Hepatocyte (in vitro differentiated cells): ENCODE results near the gene GRM8. TPM values are rescaled to one million over a fixed set of nuclear protein-coding genes. Genes with fewer than 3 reads are reported as not detected.

ENCODE experiments used
- DNase-seq: peaks from one replicate; pipeline ENCODE4 v3.0.0-alpha.2; 2016; ENCODE audit warnings: low spot score
- H2AFZ ChIP-seq: fragments of 200-600 bp; sonication (generic); 2 replicates; pipeline ENCODE4 v1.6.0; 2016; ENCODE audit warnings: antibody characterized with exemption, mild to moderate bottlenecking
- H3K27ac ChIP-seq: fragments of 200-600 bp; sonication (generic); 2 replicates; pipeline ENCODE4 v1.5.1; 2016; ENCODE audit warnings: mild to moderate bottlenecking
- H3K27me3 ChIP-seq: fragments of 200-600 bp; sonication (generic); 2 replicates; pipeline ENCODE4 v1.6.1; 2016
- H3K36me3 ChIP-seq: fragments of 200-600 bp; sonication (generic); replicated peaks from 2 replicates; pipeline ENCODE4 v1.5.1; 2016; ENCODE audit warnings: low read depth; ENCODE audit not compliant: insufficient read depth
- H3K4me1 ChIP-seq: fragments of 200-600 bp; sonication (generic); 2 replicates; pipeline ENCODE4 v1.5.1; 2016; ENCODE audit warnings: mild to moderate bottlenecking, moderate library complexity; ENCODE audit not compliant: insufficient read depth
- H3K4me2 ChIP-seq: fragments of 200-600 bp; sonication (generic); 2 replicates; pipeline ENCODE4 v1.6.0; 2016
- H3K4me3 ChIP-seq: fragments of 200-600 bp; sonication (generic); 2 replicates; pipeline ENCODE4 v1.5.1; 2016; ENCODE audit warnings: mild to moderate bottlenecking
- H3K79me2 ChIP-seq: fragments of 200-600 bp; sonication (generic); 2 replicates; pipeline ENCODE4 v1.6.0; 2017; ENCODE audit warnings: mild to moderate bottlenecking
- H3K9me2 ChIP-seq: fragments of 200-600 bp; sonication (generic); replicated peaks from 2 replicates; pipeline ENCODE4 v1.6.0; 2017; ENCODE audit warnings: mild to moderate bottlenecking; ENCODE audit not compliant: insufficient read depth
- H3K9me3 ChIP-seq: fragments of 200-600 bp; sonication (generic); 2 replicates; pipeline ENCODE4 v1.5.1; 2016; ENCODE audit warnings: low read depth, mild to moderate bottlenecking
- H4K20me1 ChIP-seq: fragments of 200-600 bp; sonication (generic); 2 replicates; pipeline ENCODE4 v1.6.0; 2016; ENCODE audit warnings: mild to moderate bottlenecking; ENCODE audit not compliant: insufficient read depth, poor library complexity, severe bottlenecking
- CTCF ChIP-seq: fragments of 200-600 bp; sonication (generic); IDR thresholded peaks from 2 replicates; pipeline ENCODE4 v1.5.1; 2016; ENCODE audit warnings: antibody characterized with exemption, mild to moderate bottlenecking; ENCODE audit not compliant: poor library complexity
- EZH2 ChIP-seq: fragments of 200-600 bp; sonication (generic); IDR thresholded peaks from 2 replicates; pipeline ENCODE4 v1.6.1; 2016; ENCODE audit warnings: antibody characterized with exemption, mild to moderate bottlenecking, borderline replicate concordance
- EZH2phosphoT487 ChIP-seq: fragments of 200-600 bp; sonication (generic); IDR thresholded peaks from one replicate; pipeline ENCODE4 v1.6.1; 2018; ENCODE audit warnings: antibody characterized with exemption, mild to moderate bottlenecking, low read depth, moderate library complexity; ENCODE audit not compliant: unreplicated experiment, severe bottlenecking
- WGBS: methylation state at CpG from one replicate; pipeline ENCODE4 v1.1.6; 2016; ENCODE audit warnings: low lambda C conversion rate; ENCODE audit errors: missing lambda C conversion rate; 5-methylcytosine and 5-hydroxymethylcytosine counted together
- polyA plus RNA-seq: library from polyadenylated mRNA; unstranded; fragments of >200 nt; fragmentation: Nextera tagmentation; extraction: Ambion mirVana; gene quantifications from 2 replicates; pipeline ENCODE4 v1.2.1, GENCODE V29; 2016
- total RNA-seq: library from RNA; depleted of rRNA; stranded (reverse); fragments of >200 nt; gene quantifications from 2 replicates; pipeline ENCODE4 v1.2.3, GENCODE V29; 2014

GRM8 gene
- total and polyA plus RNA-seq, 2 experiments from 2014 or later: 0.62 to 4.5 TPM

DNA sequence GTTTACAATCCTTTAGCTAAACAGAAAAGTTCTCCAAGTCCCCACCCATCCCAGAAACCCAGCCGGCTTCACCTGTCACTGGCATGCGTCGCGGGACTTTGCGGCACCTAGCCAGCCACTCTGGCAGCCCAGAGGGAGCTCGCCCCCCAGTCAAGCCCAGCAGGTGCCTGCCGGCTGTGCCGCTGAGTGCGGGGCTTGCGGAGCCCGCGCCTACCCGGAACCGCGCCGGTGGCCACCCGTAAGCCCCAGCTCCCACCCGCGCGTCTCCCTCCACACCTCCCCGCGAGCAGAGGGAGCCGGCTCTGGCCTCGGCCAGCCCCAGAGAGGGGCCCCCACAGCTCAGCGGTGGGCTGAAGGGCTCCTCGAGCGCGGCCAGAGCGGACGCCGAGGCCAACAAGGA is 446.1 kb downstream of the GRM8 start:
- Histone ChIP-seq H4K20me1 (no peaks in the 10 kb centered on the region), H3K4me3 (no peak overlapping the region), H3K36me3 (no peaks in the 10 kb centered on the region), H3K4me1 (peaks cover 11% of the 10 kb centered on the region), H3K4me2 (no peak overlapping the region), H3K9me3 (no peaks in the 10 kb centered on the region), H3K9me2 (no peaks in the 10 kb centered on the region), H2AFZ (no peak overlapping the region), H3K79me2 (no peaks in the 10 kb centered on the region), H3K27me3 (no peaks in the 10 kb centered on the region), H3K27ac (no peak overlapping the region)
- DNase-seq: no peak
- WGBS: 99% methylated on average over 27 of the region's 31 CpGs
- TF ChIP-seq CTCF: no peak
- TF ChIP-seq EZH2: no peak
- TF ChIP-seq EZH2phosphoT487: no peak

GRCh38 chr7:126805351-126805750 is 447.4 kb downstream of the GRM8 start:
- WGBS: 100% methylated on average over 1 of the region's 1 CpG
- H3K4me2 ChIP-seq: no peak overlapping the region
- H3K27me3 ChIP-seq: no peaks in the 10 kb centered on the region
- H3K79me2 ChIP-seq: no peaks in the 10 kb centered on the region
- H3K9me2 ChIP-seq: no peaks in the 10 kb centered on the region
- no peaks in the 10 kb centered on the region for H3K36me3 ChIP-seq
- no peak for TF ChIP-seq EZH2
- no peak for TF ChIP-seq EZH2phosphoT487
- TF ChIP-seq CTCF: no peak
- H4K20me1 ChIP-seq: no peaks in the 10 kb centered on the region
- no peak for DNase-seq
- peaks cover 11% of the 10 kb centered on the region for H3K4me1 ChIP-seq
- H3K9me3 ChIP-seq: no peaks in the 10 kb centered on the region
- H3K27ac ChIP-seq: no peak overlapping the region
- no peak overlapping the region for H2AFZ ChIP-seq
- H3K4me3 ChIP-seq: no peak overlapping the region

GRCh38 chr7:126804604-126805003 is 448.1 kb downstream of the GRM8 start:
- Histone ChIP-seq H4K20me1 (no peaks in the 10 kb centered on the region), H3K27me3 (no peaks in the 10 kb centered on the region), H3K9me2 (no peaks in the 10 kb centered on the region), H3K79me2 (no peaks in the 10 kb centered on the region), H3K36me3 (no peaks in the 10 kb centered on the region), H3K4me2 (peak overlapping the region; percentile 59), H3K27ac (no peak overlapping the region), H3K4me3 (no peak overlapping the region), H3K4me1 (peaks cover 11% of the 10 kb centered on the region), H3K9me3 (no peaks in the 10 kb centered on the region), H2AFZ (no peak overlapping the region)
- DNase-seq: no peak
- 22% methylated on average over 2 of the region's 2 CpGs for WGBS
- TF ChIP-seq EZH2phosphoT487 (no peak), CTCF (no peak), EZH2 (no peak)

- Histone ChIP-seq H3K36me3 (no peaks in the 10 kb centered on the region), H3K79me2 (no peaks in the 10 kb centered on the region), H3K9me3 (no peaks in the 10 kb centered on the region), H3K4me3 (no peak overlapping the region), H2AFZ (no peak overlapping the region), H3K27ac (no peak overlapping the region), H4K20me1 (no peaks in the 10 kb centered on the region), H3K9me2 (no peaks in the 10 kb centered on the region), H3K27me3 (no peaks in the 10 kb centered on the region), H3K4me1 (peaks cover 11% of the 10 kb centered on the region), H3K4me2 (peak overlapping the region; percentile 59)
- TF ChIP-seq CTCF (no peak), EZH2 (no peak), EZH2phosphoT487 (no peak)
- WGBS: 11% methylated on average over 2 of the region's 2 CpGs
- peak; percentile 21 for DNase-seq
Observed at GRCh38 chr7:126803990-126804389, 448.8 kb downstream of the GRM8 start.
